Colonic mucosa (tissue), 4 donors: Measurements from ENCODE around the gene LSM8. TPM values are rescaled to one million over a fixed set of nuclear protein-coding genes. Genes with fewer than 3 reads are reported as not detected.

Experiments used
- DNase-seq: peaks from one replicate; pipeline ENCODE4 v3.0.0-alpha.2; 2020
- H3K27ac ChIP-seq: fragments of 200-600 bp; one replicate; pipeline ENCODE4 v1.8.0; 2021
- H3K27me3 ChIP-seq: fragments of 200-600 bp; one replicate; pipeline ENCODE4 v1.8.0; 2021
- H3K36me3 ChIP-seq: fragments of 200-600 bp; one replicate; pipeline ENCODE4 v1.8.0; 2021
- H3K4me1 ChIP-seq: fragments of 200-600 bp; one replicate; pipeline ENCODE4 v1.8.0; 2021; ENCODE audit warnings: mild to moderate bottlenecking
- H3K4me3 ChIP-seq: fragments of 200-600 bp; one replicate; pipeline ENCODE4 v1.8.0; 2021
- H3K9ac ChIP-seq, 2 donors: one replicate each; pipeline ENCODE4 v1.7.0; 2013; ENCODE audit warnings: control low read depth in 2 of 2, low read depth in 2 of 2, low read length in 2 of 2
- H3K9me3 ChIP-seq: fragments of 200-600 bp; one replicate; pipeline ENCODE4 v1.8.0; 2021
- CTCF ChIP-seq: fragments of 200-600 bp; IDR thresholded peaks from one replicate; pipeline ENCODE4 v1.8.0; 2022; ENCODE audit warnings: antibody characterized with exemption, mild to moderate bottlenecking
- intact Hi-C: fragments of 100-400 bp; cut with DNase I; formaldehyde crosslinking; loops from one replicate; pipeline ENCODE4 v1.14.1; 2022
- total RNA-seq, 2 donors: library from RNA; stranded (reverse); fragmentation: NEBNext Ultra II Directional in 1 of 2; extraction: Animal tissue kit (Norgen Biotek cat#: 25700) in 1 of 2; gene quantifications; one replicate each; pipeline ENCODE4 v1.2.1, GENCODE V29; 2021
- donor health status: healthy.
- donor health status: DM: no; HTN: no; CAD: no.
- donor health status: DM: no; HTN: no; CAD: no.

The LSM8 gene
- total RNA-seq, 2 donors from 2014 or later: 28.0 to 28.4 TPM

DNA sequence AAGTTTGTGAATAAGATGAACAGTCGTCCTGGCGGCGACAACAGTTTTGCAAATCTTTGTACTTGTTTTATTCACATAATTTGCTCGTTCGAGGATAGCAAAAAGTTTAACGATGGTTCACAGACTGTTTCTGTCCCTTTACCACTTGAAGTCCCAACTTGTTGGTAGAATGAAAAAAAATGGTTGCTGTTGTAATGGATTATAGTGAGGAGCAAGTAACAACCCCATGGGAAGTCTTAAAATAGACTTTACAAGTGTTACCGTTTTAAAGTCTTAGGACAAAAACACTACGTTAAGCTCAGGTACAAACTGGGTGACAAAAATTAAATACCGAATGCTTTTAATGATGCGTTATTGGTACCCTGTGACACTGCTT is 589 bp downstream of the LSM8 start:
- no peak for TF ChIP-seq CTCF
- DNase-seq: no peak
- H3K9ac ChIP-seq: peak overlapping the region; percentile 85 to 91
- peak overlapping the region; percentile 87 for H3K27ac ChIP-seq
- H3K9me3 ChIP-seq: no peaks in the 10 kb centered on the region
- H3K4me3 ChIP-seq: peak overlapping the region; percentile 83
- no peaks in the 10 kb centered on the region for H3K27me3 ChIP-seq
- peaks cover 15% of the 10 kb centered on the region for H3K4me1 ChIP-seq
- intact Hi-C loops: no loop called here
- no peaks in the 10 kb centered on the region for H3K36me3 ChIP-seq

GRCh38 chr7:118185163-118185860 is 1.3 kb downstream of the LSM8 start:
- H3K9me3 ChIP-seq: no peaks in the 10 kb centered on the region
- no peaks in the 10 kb centered on the region for H3K27me3 ChIP-seq
- H3K27ac ChIP-seq: no peak overlapping the region
- peaks cover 15% of the 10 kb centered on the region for H3K4me1 ChIP-seq
- H3K9ac ChIP-seq: peak overlapping the region in 1 of 2 donors; percentile 91
- intact Hi-C loops: no loop called here
- TF ChIP-seq CTCF: no peak
- DNase-seq: no peak
- H3K4me3 ChIP-seq: peak overlapping the region; percentile 83
- no peaks in the 10 kb centered on the region for H3K36me3 ChIP-seq

GRCh38 chr7:118186501-118186900 is 2.5 kb downstream of the LSM8 start:
- Histone ChIP-seq H3K27ac (no peak overlapping the region), H3K9me3 (no peaks in the 10 kb centered on the region), H3K4me3 (no peak overlapping the region), H3K36me3 (no peaks in the 10 kb centered on the region), H3K4me1 (peaks cover 15% of the 10 kb centered on the region), H3K9ac (no peak overlapping the region), H3K27me3 (no peaks in the 10 kb centered on the region)
- DNase-seq: no peak
- intact Hi-C loops: no loop called here
- TF ChIP-seq CTCF: no peak

DNA sequence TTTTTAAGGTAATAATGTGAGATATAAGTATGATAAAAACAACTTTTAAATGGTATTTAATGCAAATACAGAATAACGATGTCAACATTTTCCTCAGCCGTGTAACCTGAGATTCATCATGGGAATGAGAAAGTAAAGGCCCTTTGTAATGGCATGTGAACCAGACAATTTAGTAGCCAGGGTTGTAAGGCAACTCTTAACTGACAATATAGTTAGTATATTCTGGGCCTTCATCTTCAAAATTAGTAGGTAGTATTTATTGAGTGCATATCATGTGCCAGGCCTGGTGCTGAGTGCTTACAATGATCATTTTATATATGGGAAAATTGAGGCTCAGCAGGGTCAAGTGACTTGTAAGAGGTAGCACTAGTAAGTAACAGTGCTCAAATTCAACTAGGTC is 10.6 kb downstream of the LSM8 start:
- Histone ChIP-seq H3K27me3 (no peaks in the 10 kb centered on the region), H3K4me1 (no peaks in the 10 kb centered on the region), H3K9me3 (no peaks in the 10 kb centered on the region), H3K27ac (no peak overlapping the region), H3K36me3 (no peaks in the 10 kb centered on the region), H3K4me3 (no peak overlapping the region), H3K9ac (no peak overlapping the region)
- intact Hi-C loops: no loop called here
- TF ChIP-seq CTCF: no peak
- no peak for DNase-seq

- Histone ChIP-seq H3K9me3 (no peaks in the 10 kb centered on the region), H3K9ac (no peak overlapping the region), H3K27ac (no peak overlapping the region), H3K36me3 (no peaks in the 10 kb centered on the region), H3K4me3 (no peak overlapping the region), H3K4me1 (no peaks in the 10 kb centered on the region), H3K27me3 (no peaks in the 10 kb centered on the region)
- TF ChIP-seq CTCF: peak; percentile 70
- DNase-seq: peak; percentile 67
- intact Hi-C loops: no loop called here
Observed at GRCh38 chr7:118195837-118196474, 12.0 kb downstream of the LSM8 start.
